ENCODE results near the gene NRL. TPM values are rescaled to one million over a fixed set of nuclear protein-coding genes. Genes with fewer than 3 reads are reported as not detected.

NRL gene
- total RNA-seq, 1 experiment from 2014 or later: 2.3 TPM

GRCh38 chr14:24060984-24061913 lies 53.5 kb downstream of the NRL start:
- Histone ChIP-seq H2AFZ (no peak overlapping the region), H3K4me1 (replicated peaks; ENCODE audit: insufficient read depth) (no peaks in the 10 kb centered on the region), H4K20me1 (ENCODE audit: insufficient read depth) (no peaks in the 10 kb centered on the region), H3K79me2 (ENCODE audit: low read depth) (no peaks in the 10 kb centered on the region), H3K9me3 (ENCODE audit: insufficient read depth, low read depth) (no peaks in the 10 kb centered on the region), H3K27me3 (ENCODE audit: insufficient read depth, low read depth) (0 out of 2 replicates have a peak, but pooled peaks cover 11% of the 10 kb centered on the region), H3K27ac (no peak overlapping the region), H3K4me2 (no peak overlapping the region), H3K4me3 (no peak overlapping the region), H3K36me3 (ENCODE audit: low read depth) (no peaks in the 10 kb centered on the region), H3K9me2 (ENCODE audit: insufficient read depth) (no peaks in the 10 kb centered on the region), H3F3A (ENCODE audit: insufficient read depth, low read depth) (no peaks in the 10 kb centered on the region)
- intact Hi-C loops (cut with micrococcal nuclease; ENCODE audit: unreplicated experiment): no loop called here
- DNase-seq: no peak
- POLR2A ChIA-PET (ENCODE audit: unreplicated experiment): interaction anchor here (0.6 kb wide), 1 partner anchor 342 kb away, joined by 3 read pairs; no protein-coding TSS in a partner anchor
- CTCF ChIA-PET: no interaction called here
- no peak for TF ChIP-seq EZH2 (IDR thresholded peaks at IDR 0.05; ENCODE audit: low read depth)
- TF ChIP-seq, protein P1, sequence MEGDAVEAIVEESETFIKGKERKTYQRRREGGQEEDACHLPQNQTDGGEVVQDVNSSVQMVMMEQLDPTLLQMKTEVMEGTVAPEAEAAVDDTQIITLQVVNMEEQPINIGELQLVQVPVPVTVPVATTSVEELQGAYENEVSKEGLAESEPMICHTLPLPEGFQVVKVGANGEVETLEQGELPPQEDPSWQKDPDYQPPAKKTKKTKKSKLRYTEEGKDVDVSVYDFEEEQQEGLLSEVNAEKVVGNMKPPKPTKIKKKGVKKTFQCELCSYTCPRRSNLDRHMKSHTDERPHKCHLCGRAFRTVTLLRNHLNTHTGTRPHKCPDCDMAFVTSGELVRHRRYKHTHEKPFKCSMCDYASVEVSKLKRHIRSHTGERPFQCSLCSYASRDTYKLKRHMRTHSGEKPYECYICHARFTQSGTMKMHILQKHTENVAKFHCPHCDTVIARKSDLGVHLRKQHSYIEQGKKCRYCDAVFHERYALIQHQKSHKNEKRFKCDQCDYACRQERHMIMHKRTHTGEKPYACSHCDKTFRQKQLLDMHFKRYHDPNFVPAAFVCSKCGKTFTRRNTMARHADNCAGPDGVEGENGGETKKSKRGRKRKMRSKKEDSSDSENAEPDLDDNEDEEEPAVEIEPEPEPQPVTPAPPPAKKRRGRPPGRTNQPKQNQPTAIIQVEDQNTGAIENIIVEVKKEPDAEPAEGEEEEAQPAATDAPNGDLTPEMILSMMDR (conservative IDR thresholded peaks at IDR 0.05): no peak
- no TSS peak for BruUV-seq (replicated peaks)

DNA sequence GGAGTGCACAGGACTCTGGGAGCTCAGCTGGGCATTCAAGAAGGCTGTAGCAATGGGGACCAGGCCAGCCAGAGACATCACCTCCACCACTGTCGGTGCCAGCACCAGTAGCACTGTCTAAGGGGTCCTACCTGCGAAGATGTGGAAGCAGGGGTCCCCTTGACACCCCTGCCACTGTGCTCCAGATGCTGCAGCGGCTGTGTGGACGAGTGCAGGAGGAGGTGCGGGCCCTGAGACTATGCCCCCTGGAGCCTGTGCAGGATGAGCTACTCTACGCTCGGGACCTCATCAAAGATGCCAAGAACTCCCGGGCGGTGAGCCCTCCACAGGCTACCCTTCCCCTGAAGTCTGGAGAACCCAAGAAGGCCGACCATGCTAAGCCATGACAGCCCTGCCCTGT lies 54.3 kb downstream of the NRL start:
- H3K27ac ChIP-seq: no peak overlapping the region
- H3K9me2 ChIP-seq (ENCODE audit: insufficient read depth): no peaks in the 10 kb centered on the region
- H3K4me1 ChIP-seq (replicated peaks; ENCODE audit: insufficient read depth): no peaks in the 10 kb centered on the region
- ChIA-PET CTCF (no interaction called here), POLR2A (ENCODE audit: unreplicated experiment) (no interaction called here)
- intact Hi-C loops (cut with micrococcal nuclease; ENCODE audit: unreplicated experiment): no loop called here
- TF ChIP-seq, protein P1 (conservative IDR thresholded peaks at IDR 0.05): no peak
- no peak for TF ChIP-seq EZH2 (IDR thresholded peaks at IDR 0.05; ENCODE audit: low read depth)
- no peaks in the 10 kb centered on the region for H3F3A ChIP-seq (ENCODE audit: insufficient read depth, low read depth)
- no peaks in the 10 kb centered on the region for H4K20me1 ChIP-seq (ENCODE audit: insufficient read depth)
- 0 out of 2 replicates have a peak, but pooled peaks cover 11% of the 10 kb centered on the region for H3K27me3 ChIP-seq (ENCODE audit: insufficient read depth, low read depth)
- no peak overlapping the region for H2AFZ ChIP-seq
- H3K36me3 ChIP-seq (ENCODE audit: low read depth): no peaks in the 10 kb centered on the region
- H3K9me3 ChIP-seq (ENCODE audit: insufficient read depth, low read depth): no peaks in the 10 kb centered on the region
- no peak overlapping the region for H3K4me2 ChIP-seq
- BruUV-seq (replicated peaks): no TSS peak
- DNase-seq: no peak
- no peak overlapping the region for H3K4me3 ChIP-seq
- H3K79me2 ChIP-seq (ENCODE audit: low read depth): no peaks in the 10 kb centered on the region

- intact Hi-C loops (cut with micrococcal nuclease; ENCODE audit: unreplicated experiment): loop anchor here (2.0 kb wide), 2 partner anchors 101 to 183 kb away; partner anchors contain the start of genes IRF9 and TINF2
- BruUV-seq (replicated peaks): no TSS peak
- H3K79me2 ChIP-seq (ENCODE audit: low read depth): no peaks in the 10 kb centered on the region
- POLR2A ChIA-PET (ENCODE audit: unreplicated experiment): no interaction called here
- no peak for DNase-seq
- no peaks in the 10 kb centered on the region for H3K9me2 ChIP-seq (ENCODE audit: insufficient read depth)
- no peaks in the 10 kb centered on the region for H3K9me3 ChIP-seq (ENCODE audit: insufficient read depth, low read depth)
- no peak overlapping the region for H3K4me3 ChIP-seq
- no peak overlapping the region for H2AFZ ChIP-seq
- no peaks in the 10 kb centered on the region for H3K4me1 ChIP-seq (replicated peaks; ENCODE audit: insufficient read depth)
- TF ChIP-seq EZH2 (IDR thresholded peaks at IDR 0.05; ENCODE audit: low read depth): no peak
- TF ChIP-seq, protein P1 (conservative IDR thresholded peaks at IDR 0.05): no peak
- H3K27ac ChIP-seq: no peak overlapping the region
- no peak overlapping the region for H3K4me2 ChIP-seq
- H4K20me1 ChIP-seq (ENCODE audit: insufficient read depth): no peaks in the 10 kb centered on the region
- peaks cover 17% of the 10 kb centered on the region; the same call in 1 of the 2 replicates for H3K27me3 ChIP-seq (ENCODE audit: insufficient read depth, low read depth)
- CTCF ChIA-PET: no interaction called here
- H3F3A ChIP-seq (ENCODE audit: insufficient read depth, low read depth): no peaks in the 10 kb centered on the region
- H3K36me3 ChIP-seq (ENCODE audit: low read depth): no peaks in the 10 kb centered on the region
Observed at GRCh38 chr14:24059841-24060388, 54.8 kb downstream of the NRL start.

Data from PC-9 (cell line).